Measurements from ENCODE around the gene SELENOM.

DNA sequence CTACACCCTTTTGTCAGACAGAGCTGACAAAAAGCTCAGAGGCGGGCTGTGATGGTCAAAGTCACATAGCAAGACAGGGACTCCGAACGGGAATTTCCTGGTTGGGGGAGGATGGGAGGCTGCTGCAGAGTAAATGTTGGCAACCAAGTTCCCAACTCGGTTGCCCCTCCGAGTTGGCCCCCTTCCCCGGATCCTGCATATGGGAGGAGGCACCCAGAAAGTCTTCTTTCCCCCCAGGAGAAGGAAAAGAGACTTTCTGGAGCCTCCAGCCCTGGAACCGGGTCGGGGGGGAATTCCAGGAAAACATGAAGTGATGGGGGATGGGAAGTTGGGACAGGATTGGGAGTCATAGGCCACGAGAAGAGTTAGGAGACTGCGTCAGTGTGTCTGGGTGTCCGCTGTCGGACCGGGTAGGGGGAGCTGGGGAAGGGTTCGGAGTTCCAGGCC lies 614 bp downstream of the SELENOM start:
- TF ChIP-seq CTCF (IDR thresholded peaks at IDR 0.05) (no peak), EP300 (IDR thresholded peaks at IDR 0.05) (no peak), POLR2A (IDR thresholded peaks at IDR 0.05) (no peak)
